ENCODE measurements around the gene GALNT9.
"Not testable (repeated sequence)": the region's sequence is repeated elsewhere in the genome, so short reads cannot be mapped to it uniquely, and the experiment has no call there.

Gene GALNT9

GRCh38 chr12:132311201-132311915, 18.0 kb downstream of the GALNT9 start:
- no peak for DNase-seq

- DNase-seq, result no peak
These were observed 19.0 kb downstream of the GALNT9 start for GRCh38 chr12:132310181-132311040.

GRCh38 chr12:132309596-132310086, 19.7 kb downstream of the GALNT9 start:
- no peak for DNase-seq

GRCh38 chr12:132308853-132309595, 20.4 kb downstream of the GALNT9 start:
- DNase-seq, result no peak

- DNase-seq, result no peak
These were observed 21.2 kb downstream of the GALNT9 start for GRCh38 chr12:132307976-132308852.

- DNase-seq, result no peak
These were observed 22.6 kb downstream of the GALNT9 start for GRCh38 chr12:132306885-132307191.

GRCh38 chr12:132305991-132306884, 23.2 kb downstream of the GALNT9 start:
- no peak for DNase-seq

- DNase-seq, result no peak
These were observed 23.8 kb downstream of the GALNT9 start for GRCh38 chr12:132305560-132305966.

GRCh38 chr12:132304866-132305265, 24.5 kb downstream of the GALNT9 start:
- not testable (repeated sequence) for DNase-seq

- DNase-seq, result not testable (repeated sequence)
These were observed 25.5 kb downstream of the GALNT9 start for GRCh38 chr12:132303853-132304373.

GRCh38 chr12:132302466-132303358, 26.7 kb downstream of the GALNT9 start:
- DNase-seq, result no peak

- no peak for DNase-seq
These were observed 28.3 kb downstream of the GALNT9 start for GRCh38 chr12:132300789-132301722.

GRCh38 chr12:132296063-132296462, 33.3 kb downstream of the GALNT9 start:
- DNase-seq, result no peak

- DNase-seq, result not testable (repeated sequence)
These were observed 33.8 kb downstream of the GALNT9 start for GRCh38 chr12:132295561-132295960.

- DNase-seq, result no peak
These were observed 34.3 kb downstream of the GALNT9 start for GRCh38 chr12:132295101-132295526.

- no peak for DNase-seq
These were observed 35.0 kb downstream of the GALNT9 start for GRCh38 chr12:132294121-132295034.
